Trophoblast cell (in vitro differentiated cells and primary cell): ENCODE measurements around the gene TBC1D30.
A peak's percentile ranks its signal among the peaks of the same experiment; 100 is the strongest.

Experiments used
- DNase-seq, 2 donors: peaks; one replicate each; pipeline ENCODE4 v3.0.0-alpha.2; 2016
- H2AFZ ChIP-seq: 2 replicates; pipeline ENCODE4 v1.6.1; 2013; ENCODE audit warnings: low read length, moderate library complexity, mild to moderate bottlenecking; ENCODE audit not compliant: insufficient read depth, poor library complexity
- H2AK5ac ChIP-seq: 2 replicates; pipeline ENCODE4 v1.6.1; 2013; ENCODE audit warnings: mild to moderate bottlenecking, low read length
- H2BK120ac ChIP-seq: 2 replicates; pipeline ENCODE4 v1.6.1; 2013; ENCODE audit warnings: low read length, mild to moderate bottlenecking, moderate library complexity; ENCODE audit not compliant: insufficient read depth, poor library complexity
- H2BK12ac ChIP-seq: 2 replicates; pipeline ENCODE4 v1.6.1; 2013; ENCODE audit warnings: mild to moderate bottlenecking, low read length, moderate library complexity
- H2BK5ac ChIP-seq: 2 replicates; pipeline ENCODE4 v1.6.1; 2013; ENCODE audit warnings: low read length, low read depth, moderate library complexity, mild to moderate bottlenecking; ENCODE audit not compliant: poor library complexity
- H3K14ac ChIP-seq: 2 replicates; pipeline ENCODE4 v1.6.1; 2013; ENCODE audit warnings: mild to moderate bottlenecking, low read length
- H3K18ac ChIP-seq: 2 replicates; pipeline ENCODE4 v1.6.1; 2013; ENCODE audit warnings: mild to moderate bottlenecking, low read length
- H3K23ac ChIP-seq: 2 replicates; pipeline ENCODE4 v1.6.1; 2013; ENCODE audit warnings: low read length
- H3K27ac ChIP-seq: 2 replicates; pipeline ENCODE4 v1.5.1; 2013; ENCODE audit warnings: low read depth, mild to moderate bottlenecking, inconsistent platforms, low read length, moderate library complexity
- H3K27me3 ChIP-seq: 2 replicates; pipeline ENCODE4 v1.6.1; 2013; ENCODE audit warnings: inconsistent platforms, mild to moderate bottlenecking, low read length, moderate library complexity; ENCODE audit not compliant: insufficient read depth
- H3K36me3 ChIP-seq, 2 experiments: 1 replicate in 1 of 2; 2 replicates in 1 of 2; pipeline ENCODE4 v1.6.1; 2013; ENCODE audit warnings: low read length in 2 of 2, mild to moderate bottlenecking in 2 of 2, moderate library complexity in 1 of 2; ENCODE audit not compliant: insufficient read depth in 2 of 2, control insufficient read depth in 1 of 2
- H3K4ac ChIP-seq: 2 replicates; pipeline ENCODE4 v1.6.1; 2013; ENCODE audit warnings: low read depth, mild to moderate bottlenecking, low read length, moderate library complexity
- H3K4me1 ChIP-seq, 2 experiments: 1 replicate in 1 of 2; 2 replicates in 1 of 2; pipeline ENCODE4 v1.6.1; 2013; ENCODE audit warnings: low read length in 2 of 2, mild to moderate bottlenecking in 2 of 2, moderate library complexity in 1 of 2; ENCODE audit not compliant: insufficient read depth in 2 of 2, control insufficient read depth in 1 of 2
- H3K4me2 ChIP-seq: 2 replicates; pipeline ENCODE4 v1.6.1; 2013; ENCODE audit warnings: inconsistent platforms, mild to moderate bottlenecking, low read length, moderate library complexity
- H3K4me3 ChIP-seq: 2 replicates; pipeline ENCODE4 v1.5.1; 2013; ENCODE audit warnings: mild to moderate bottlenecking, low read depth, low read length, inconsistent platforms
- H3K79me1 ChIP-seq: one replicate; pipeline ENCODE4 v1.6.1; 2013; ENCODE audit warnings: low read length
- H3K79me2 ChIP-seq: 2 replicates; pipeline ENCODE4 v1.6.1; 2013; ENCODE audit warnings: low read length, mild to moderate bottlenecking; ENCODE audit not compliant: control insufficient read depth, insufficient read depth, poor library complexity
- H3K9ac ChIP-seq: 2 replicates; pipeline ENCODE4 v1.6.1; 2013; ENCODE audit warnings: mild to moderate bottlenecking, low read length
- H3K9me3 ChIP-seq: 2 replicates; pipeline ENCODE4 v1.6.1; 2013; ENCODE audit warnings: low read depth, mild to moderate bottlenecking, control low read depth, inconsistent platforms, low read length; ENCODE audit not compliant: insufficient read depth
- H4K12ac ChIP-seq: 2 replicates; pipeline ENCODE4 v1.6.1; 2013; ENCODE audit warnings: low read depth, mild to moderate bottlenecking, low read length, moderate library complexity
- H4K8ac ChIP-seq: 2 replicates; pipeline ENCODE4 v1.6.1; 2013; ENCODE audit warnings: low read depth, mild to moderate bottlenecking, low read length, moderate library complexity
- H4K91ac ChIP-seq: one replicate; pipeline ENCODE4 v1.6.1; 2013; ENCODE audit warnings: low read depth, mild to moderate bottlenecking, low read length, moderate library complexity
- WGBS: extraction: QIAGEN DNeasy Blood & Tissue Kit; methylation state at CpG from one replicate; pipeline ENCODE4 v1.1.7; 2013; ENCODE audit warnings: missing lambda C conversion rate; ENCODE audit not compliant: insufficient read length, insufficient coverage; ENCODE audit errors: extremely low coverage; 5-methylcytosine and 5-hydroxymethylcytosine counted together

The TBC1D30 gene

GRCh38 chr12:64794305-64794704 lies 30.1 kb upstream of the TBC1D30 start:
- H2AK5ac ChIP-seq: no peak overlapping the region
- no peak overlapping the region for H4K8ac ChIP-seq
- no peak overlapping the region for H4K12ac ChIP-seq
- H3K79me1 ChIP-seq: no peaks in the 10 kb centered on the region
- H3K9ac ChIP-seq: no peak overlapping the region
- no peak overlapping the region for H3K14ac ChIP-seq
- no peak overlapping the region for H4K91ac ChIP-seq
- H3K4ac ChIP-seq: no peak overlapping the region
- no peaks in the 10 kb centered on the region for H3K9me3 ChIP-seq
- H3K4me1 ChIP-seq: peaks cover 0 to 5% of the 10 kb centered on the region in 2 experiments
- H3K79me2 ChIP-seq: no peaks in the 10 kb centered on the region
- H2AFZ ChIP-seq: no peak overlapping the region
- H2BK120ac ChIP-seq: no peak overlapping the region
- H3K4me3 ChIP-seq: no peak overlapping the region
- no CpG with 5 or more reads among the region's 3 CpGs for WGBS
- H3K27me3 ChIP-seq: no peaks in the 10 kb centered on the region
- no peak overlapping the region for H3K23ac ChIP-seq
- H3K18ac ChIP-seq: no peak overlapping the region
- H3K27ac ChIP-seq: no peak overlapping the region
- no peak for DNase-seq
- no peaks in the 10 kb centered on the region for H3K36me3 ChIP-seq
- H3K4me2 ChIP-seq: no peak overlapping the region
- no peak overlapping the region for H2BK5ac ChIP-seq
- no peak overlapping the region for H2BK12ac ChIP-seq

GRCh38 chr12:64796205-64796845 lies 28.1 kb upstream of the TBC1D30 start:
- Histone ChIP-seq H3K4me3 (no peak overlapping the region), H2BK5ac (no peak overlapping the region), H3K14ac (no peak overlapping the region), H3K9ac (no peak overlapping the region), H3K79me2 (no peaks in the 10 kb centered on the region), H3K4me2 (no peak overlapping the region), H3K4me1 (peaks cover 0 to 5% of the 10 kb centered on the region in 2 experiments), H3K23ac (no peak overlapping the region), H3K79me1 (no peaks in the 10 kb centered on the region), H2BK120ac (no peak overlapping the region), H3K9me3 (no peaks in the 10 kb centered on the region), H3K4ac (no peak overlapping the region), H2BK12ac (no peak overlapping the region), H4K91ac (no peak overlapping the region), H3K27ac (no peak overlapping the region), H2AFZ (no peak overlapping the region), H4K12ac (no peak overlapping the region), H4K8ac (no peak overlapping the region), H3K36me3 (no peaks in the 10 kb centered on the region), H3K18ac (no peak overlapping the region), H2AK5ac (no peak overlapping the region), H3K27me3 (no peaks in the 10 kb centered on the region)
- peak; percentile 82 to 98 for DNase-seq
- no CpG with 5 or more reads among the region's 5 CpGs for WGBS

GRCh38 chr12:64797156-64797555 lies 27.3 kb upstream of the TBC1D30 start:
- Histone ChIP-seq H3K4me2 (no peak overlapping the region), H3K4me3 (no peak overlapping the region), H2BK12ac (no peak overlapping the region), H3K9me3 (no peaks in the 10 kb centered on the region), H3K18ac (no peak overlapping the region), H3K4ac (no peak overlapping the region), H2AFZ (no peak overlapping the region), H3K27me3 (no peaks in the 10 kb centered on the region), H4K12ac (no peak overlapping the region), H3K9ac (no peak overlapping the region), H3K27ac (no peak overlapping the region), H4K8ac (no peak overlapping the region), H2AK5ac (no peak overlapping the region), H3K36me3 (no peaks in the 10 kb centered on the region), H3K79me2 (no peaks in the 10 kb centered on the region), H2BK5ac (no peak overlapping the region), H3K14ac (no peak overlapping the region), H3K4me1 (peaks cover 0 to 5% of the 10 kb centered on the region in 2 experiments), H3K79me1 (no peaks in the 10 kb centered on the region), H4K91ac (no peak overlapping the region), H2BK120ac (no peak overlapping the region), H3K23ac (no peak overlapping the region)
- no CpG with 5 or more reads among the region's 1 CpG for WGBS
- no peak for DNase-seq

GRCh38 chr12:64798165-64798564 lies 26.3 kb upstream of the TBC1D30 start:
- Histone ChIP-seq H3K4ac (no peak overlapping the region), H3K36me3 (no peaks in the 10 kb centered on the region), H3K27ac (no peak overlapping the region), H3K27me3 (no peaks in the 10 kb centered on the region), H3K9me3 (no peaks in the 10 kb centered on the region), H2BK12ac (no peak overlapping the region), H2BK120ac (no peak overlapping the region), H3K9ac (no peak overlapping the region), H3K18ac (no peak overlapping the region), H2AFZ (no peak overlapping the region), H3K79me2 (no peaks in the 10 kb centered on the region), H4K91ac (no peak overlapping the region), H3K14ac (no peak overlapping the region), H4K12ac (no peak overlapping the region), H2AK5ac (no peak overlapping the region), H3K4me2 (no peak overlapping the region), H3K23ac (no peak overlapping the region), H2BK5ac (no peak overlapping the region), H3K4me3 (no peak overlapping the region), H3K4me1 (peaks cover 0 to 5% of the 10 kb centered on the region in 2 experiments), H3K79me1 (no peaks in the 10 kb centered on the region), H4K8ac (no peak overlapping the region)
- no peak for DNase-seq
